Brain microvascular endothelial cell (primary cell): Measurements from ENCODE around the gene PKHD1.

Experiments used
- DNase-seq: peaks from one replicate; pipeline ENCODE4 v3.0.0-alpha.2; 2020
- H3K27ac ChIP-seq: fragments of 250-450 bp; sonication (Bioruptor Pico); 2 replicates; pipeline ENCODE4 v1.5.1; 2020; ENCODE audit warnings: mild to moderate bottlenecking, moderate library complexity
- H3K27me3 ChIP-seq: fragments of 250-450 bp; sonication (Bioruptor Pico); replicated peaks from 2 replicates; pipeline ENCODE4 v1.5.1; 2020; ENCODE audit warnings: mild to moderate bottlenecking
- H3K36me3 ChIP-seq: fragments of 250-450 bp; sonication (Bioruptor Pico); replicated peaks from 2 replicates; pipeline ENCODE4 v1.5.1; 2020; ENCODE audit warnings: mild to moderate bottlenecking
- H3K4me3 ChIP-seq: 2 replicates; pipeline ENCODE4 v1.5.1; 2011; ENCODE audit warnings: low read depth, mild to moderate bottlenecking, control low read depth, low read length, moderate library complexity
- CTCF ChIP-seq: IDR thresholded peaks from 2 replicates; pipeline ENCODE4 v1.5.1; 2011; ENCODE audit warnings: low read depth, mild to moderate bottlenecking, moderate library complexity, low read length, control low read depth, inconsistent platforms; ENCODE audit errors: missing control alignments
- in situ Hi-C: cut with HindIII; loops from 2 replicates; pipeline ENCODE4 v1.10.0; 2017; ENCODE audit warnings: low sequenced_read_pairs, low pct_ligation_motif_present

PKHD1 gene

GRCh38 chr6:51824940-51825339 is 262.5 kb downstream of the PKHD1 start:
- Histone ChIP-seq H3K4me3 (no peak overlapping the region), H3K36me3 (no peaks in the 10 kb centered on the region), H3K27me3 (no peaks in the 10 kb centered on the region), H3K27ac (no peak overlapping the region)
- in situ Hi-C loops, result no loop called here
- no peak for TF ChIP-seq CTCF
- no peak for DNase-seq

DNA sequence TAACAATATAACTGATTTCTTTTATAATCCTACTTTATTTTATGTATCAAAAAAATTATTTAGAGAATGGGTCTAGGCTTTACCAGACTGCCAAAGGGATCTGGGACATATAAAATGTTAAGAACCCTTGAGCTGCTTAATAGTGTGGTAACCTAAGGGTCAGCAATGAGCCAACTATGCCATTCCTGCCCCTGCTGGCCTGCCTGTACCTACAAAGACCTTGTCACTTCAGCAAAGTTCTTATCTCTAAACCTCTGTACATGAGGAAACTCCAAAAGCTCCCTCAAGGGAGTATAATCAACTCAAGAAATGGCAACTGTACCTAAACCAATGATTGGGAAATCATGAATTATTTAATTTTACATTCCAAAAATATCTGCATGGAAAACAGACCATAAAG is 266.9 kb downstream of the PKHD1 start:
- Histone ChIP-seq H3K4me3 (no peak overlapping the region), H3K27me3 (no peaks in the 10 kb centered on the region), H3K27ac (no peak overlapping the region), H3K36me3 (no peaks in the 10 kb centered on the region)
- DNase-seq, result no peak
- in situ Hi-C loops, result no loop called here
- no peak for TF ChIP-seq CTCF

DNA sequence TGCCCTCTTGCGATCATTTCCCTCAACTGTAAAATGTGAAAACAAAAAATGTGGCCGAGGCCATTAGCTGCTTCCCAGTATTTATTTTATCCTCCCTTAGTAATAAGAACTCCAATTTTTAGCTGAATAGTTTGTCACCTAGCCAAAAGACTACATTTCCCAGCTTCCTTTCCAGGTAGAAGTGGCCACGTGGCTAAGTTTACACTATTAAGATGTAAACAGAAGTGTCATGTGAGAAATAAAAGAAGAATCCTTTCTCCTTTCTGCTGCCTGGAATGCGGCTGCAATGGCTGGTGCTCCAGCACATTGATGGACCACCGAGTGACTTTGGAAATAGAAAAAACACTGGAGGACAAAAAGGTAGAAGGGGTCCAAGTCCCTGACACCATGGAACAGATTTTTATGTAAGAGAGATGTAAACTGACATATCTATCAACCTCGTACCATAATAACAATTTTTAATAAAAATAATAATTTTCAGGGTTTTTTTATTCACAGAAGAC is 268.8 kb downstream of the PKHD1 start:
- no peaks in the 10 kb centered on the region for H3K27me3 ChIP-seq
- no peak for TF ChIP-seq CTCF
- no peak overlapping the region for H3K4me3 ChIP-seq
- H3K27ac ChIP-seq, result no peak overlapping the region
- in situ Hi-C loops, result no loop called here
- no peak for DNase-seq
- H3K36me3 ChIP-seq, result no peaks in the 10 kb centered on the region

DNA sequence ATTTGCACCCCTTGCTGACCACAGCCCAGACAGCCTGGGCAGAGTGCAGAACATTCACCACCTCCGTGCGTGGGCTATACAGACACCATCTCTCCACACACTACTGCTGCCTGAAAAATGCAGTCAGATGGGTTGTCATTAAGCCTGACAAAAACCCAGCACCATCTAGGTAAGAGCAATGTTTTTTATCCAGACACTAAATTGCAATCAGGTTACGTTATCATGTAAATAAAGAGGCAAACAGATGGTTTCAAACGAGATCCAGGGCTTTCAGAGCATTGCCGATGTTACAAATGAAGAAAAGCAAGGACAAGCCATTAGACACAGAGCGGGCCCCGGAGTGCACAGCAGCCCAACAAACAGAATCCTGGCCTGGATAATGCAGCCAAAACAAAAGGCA is 269.6 kb downstream of the PKHD1 start:
- no peak overlapping the region for H3K27ac ChIP-seq
- no peaks in the 10 kb centered on the region for H3K36me3 ChIP-seq
- no peak overlapping the region for H3K4me3 ChIP-seq
- in situ Hi-C loops, result no loop called here
- no peak for TF ChIP-seq CTCF
- no peak for DNase-seq
- no peaks in the 10 kb centered on the region for H3K27me3 ChIP-seq

DNA sequence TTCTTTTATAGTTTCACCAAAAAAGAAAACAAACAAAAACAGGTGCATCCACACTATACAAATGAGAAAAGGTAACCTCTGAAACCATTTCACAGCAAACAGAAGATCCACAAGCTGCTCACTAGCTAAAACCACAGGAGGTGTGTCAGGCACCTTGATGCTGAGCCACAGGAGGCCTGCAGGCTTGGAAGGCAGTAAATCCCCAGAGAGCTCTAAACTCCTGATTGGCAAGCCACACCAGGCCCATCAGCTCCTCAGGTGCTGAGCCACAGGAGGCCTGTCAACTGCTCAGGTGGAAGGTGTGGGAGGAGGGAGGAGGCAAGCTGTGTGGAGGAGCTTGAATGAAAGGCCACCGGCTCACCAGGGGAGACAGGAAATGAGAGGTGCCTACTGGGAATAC is 273.0 kb downstream of the PKHD1 start:
- no peak for DNase-seq
- Histone ChIP-seq H3K27me3 (no peaks in the 10 kb centered on the region), H3K27ac (no peak overlapping the region), H3K36me3 (no peaks in the 10 kb centered on the region), H3K4me3 (no peak overlapping the region)
- in situ Hi-C loops, result no loop called here
- no peak for TF ChIP-seq CTCF

- Histone ChIP-seq H3K36me3 (no peaks in the 10 kb centered on the region), H3K4me3 (no peak overlapping the region), H3K27me3 (no peaks in the 10 kb centered on the region), H3K27ac (no peak overlapping the region)
- DNase-seq, result no peak
- no peak for TF ChIP-seq CTCF
- in situ Hi-C loops, result no loop called here
Measured at GRCh38 chr6:51813904-51814303, 273.5 kb downstream of the PKHD1 start.
